Loucy (cell line): ENCODE results near the gene GRIA2.

Experiments
- CTCF ChIP-seq: fragments of 200-600 bp; sonication (generic); conservative IDR thresholded peaks from 2 replicates; pipeline ENCODE4 v1.5.1; 2014; ENCODE audit warnings: mild to moderate bottlenecking, antibody characterized with exemption, low read length
- EZH2phosphoT487 ChIP-seq: fragments of 200-600 bp; IDR thresholded peaks from 2 replicates; pipeline ENCODE4 v1.6.1; 2018; ENCODE audit warnings: antibody characterized with exemption, mild to moderate bottlenecking, moderate library complexity, borderline replicate concordance

GRCh38 chr4:157225096-157225495, 4.6 kb downstream of the GRIA2 start:
- TF ChIP-seq CTCF: no peak
- no peak for TF ChIP-seq EZH2phosphoT487
